DOHH2 (cell line): ENCODE results near the gene MACF1.

Source experiments
- H3F3A ChIP-seq: fragments of 200-600 bp; sonication (generic), shearing (Covaris generic); 2 replicates; pipeline ENCODE4 v1.6.0; 2016; ENCODE audit warnings: antibody characterized with exemption, mild to moderate bottlenecking; ENCODE audit not compliant: control insufficient read depth, insufficient read depth
- H3K27ac ChIP-seq: fragments of 200-600 bp; sonication (generic); 2 replicates; pipeline ENCODE4 v1.5.1; 2014; ENCODE audit warnings: low read depth, mild to moderate bottlenecking, low read length, moderate library complexity
- H3K27me3 ChIP-seq: fragments of 200-600 bp; sonication (generic); 2 replicates; pipeline ENCODE4 v1.6.1; 2014; ENCODE audit warnings: mild to moderate bottlenecking, low read length, mixed read lengths; ENCODE audit not compliant: control insufficient read depth
- H3K36me3 ChIP-seq: fragments of 200-600 bp; sonication (generic); 2 replicates; pipeline ENCODE4 v1.6.1; 2014; ENCODE audit warnings: mild to moderate bottlenecking, low read length, moderate library complexity, mixed read lengths; ENCODE audit not compliant: control insufficient read depth
- H3K4me1 ChIP-seq: fragments of 200-600 bp; sonication (generic); 2 replicates; pipeline ENCODE4 v1.6.1; 2014; ENCODE audit warnings: mild to moderate bottlenecking, low read length, mixed read lengths; ENCODE audit not compliant: control insufficient read depth
- H3K4me2 ChIP-seq: fragments of 200-600 bp; sonication (generic); 2 replicates; pipeline ENCODE4 v1.6.0; 2014; ENCODE audit warnings: mild to moderate bottlenecking, low read length, moderate library complexity
- H3K4me3 ChIP-seq: fragments of 200-600 bp; sonication (generic); 2 replicates; pipeline ENCODE4 v1.5.1; 2014; ENCODE audit warnings: mild to moderate bottlenecking, low read length, mixed read lengths
- H3K79me2 ChIP-seq: fragments of 200-600 bp; sonication (generic); 2 replicates; pipeline ENCODE4 v1.6.1; 2014; ENCODE audit warnings: mild to moderate bottlenecking, low read length, mixed read lengths; ENCODE audit not compliant: control insufficient read depth
- H3K9me2 ChIP-seq: fragments of 200-600 bp; sonication (generic); replicated peaks from 2 replicates; pipeline ENCODE4 v1.6.1; 2014; ENCODE audit warnings: mild to moderate bottlenecking, low read length, mixed read lengths; ENCODE audit not compliant: control insufficient read depth
- H3K9me3 ChIP-seq: fragments of 200-600 bp; sonication (generic); 2 replicates; pipeline ENCODE4 v1.6.1; 2014; ENCODE audit warnings: antibody characterized with exemption, low read length, mixed read lengths; ENCODE audit not compliant: control insufficient read depth, insufficient read depth
- H4K20me1 ChIP-seq: fragments of 200-600 bp; sonication (generic); 2 replicates; pipeline ENCODE4 v1.6.0; 2014; ENCODE audit warnings: low read depth, mild to moderate bottlenecking, antibody characterized with exemption, low read length, moderate library complexity; ENCODE audit not compliant: control insufficient read depth, insufficient read depth
- CTCF ChIP-seq: fragments of 200-600 bp; sonication (generic); IDR thresholded peaks from one replicate; pipeline ENCODE4 v1.5.1; 2014; ENCODE audit warnings: antibody characterized with exemption, mild to moderate bottlenecking, low read depth, low read length; ENCODE audit not compliant: poor library complexity, severe bottlenecking
- EZH2phosphoT487 ChIP-seq: fragments of 200-600 bp; sonication (generic); IDR thresholded peaks from 2 replicates; pipeline ENCODE4 v1.6.1; 2017; ENCODE audit warnings: borderline replicate concordance, mild to moderate bottlenecking, antibody characterized with exemption, low read length, moderate library complexity, mixed read lengths

The MACF1 gene

GRCh38 chr1:39187275-39188046 is 17.0 kb upstream of the MACF1 start:
- Histone ChIP-seq H3K4me3 (no peak overlapping the region), H3K9me3 (no peaks in the 10 kb centered on the region), H3F3A (no peaks in the 10 kb centered on the region; the same call in 1 of the 2 replicates), H3K4me1 (peaks cover 12% of the 10 kb centered on the region), H3K79me2 (no peaks in the 10 kb centered on the region), H3K36me3 (no peaks in the 10 kb centered on the region), H3K9me2 (no peaks in the 10 kb centered on the region), H4K20me1 (no peaks in the 10 kb centered on the region), H3K4me2 (no peak overlapping the region), H3K27ac (no peak overlapping the region), H3K27me3 (no peaks in the 10 kb centered on the region; the same call in 1 of the 2 replicates)
- TF ChIP-seq CTCF (no peak), EZH2phosphoT487 (no peak)

DNA sequence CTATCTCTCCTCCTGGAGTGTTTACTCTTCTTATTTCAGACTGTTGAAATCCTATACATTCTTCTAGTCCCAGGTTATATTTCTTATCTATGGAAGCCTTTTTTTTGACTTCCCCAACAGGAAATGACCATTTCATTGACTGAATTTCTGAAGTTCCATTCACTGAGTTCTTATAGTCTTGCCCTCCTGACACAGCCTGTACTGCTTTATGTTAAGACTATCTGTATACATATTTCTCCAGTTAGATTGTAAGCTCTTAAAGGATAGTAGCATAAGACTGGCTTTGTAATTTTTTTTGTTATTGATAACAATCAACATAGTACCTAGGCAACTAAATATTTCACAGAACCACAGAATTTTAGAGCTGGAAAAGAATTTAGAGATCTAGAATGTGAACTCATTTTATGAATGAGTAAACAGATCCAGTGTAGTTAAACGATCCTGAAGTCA is 14.9 kb upstream of the MACF1 start:
- no peak overlapping the region for H3K4me3 ChIP-seq
- no peaks in the 10 kb centered on the region for H3K9me2 ChIP-seq
- H3K36me3 ChIP-seq: no peaks in the 10 kb centered on the region
- TF ChIP-seq CTCF (no peak), EZH2phosphoT487 (no peak)
- no peaks in the 10 kb centered on the region for H3K9me3 ChIP-seq
- no peak overlapping the region for H3K27ac ChIP-seq
- no peak overlapping the region for H3K4me2 ChIP-seq
- no peaks in the 10 kb centered on the region; the same call in 1 of the 2 replicates for H3K27me3 ChIP-seq
- peaks cover 5% of the 10 kb centered on the region; the same call in 1 of the 2 replicates for H3F3A ChIP-seq
- H3K79me2 ChIP-seq: no peaks in the 10 kb centered on the region
- H4K20me1 ChIP-seq: no peaks in the 10 kb centered on the region
- H3K4me1 ChIP-seq: peaks cover 15% of the 10 kb centered on the region

- peaks cover 5% of the 10 kb centered on the region; the same call in 1 of the 2 replicates for H3F3A ChIP-seq
- no peaks in the 10 kb centered on the region for H3K9me3 ChIP-seq
- H4K20me1 ChIP-seq: no peaks in the 10 kb centered on the region
- H3K79me2 ChIP-seq: no peaks in the 10 kb centered on the region
- peaks cover 20% of the 10 kb centered on the region for H3K4me1 ChIP-seq
- no peaks in the 10 kb centered on the region; the same call in 1 of the 2 replicates for H3K27me3 ChIP-seq
- no peak overlapping the region for H3K4me3 ChIP-seq
- H3K4me2 ChIP-seq: no peak overlapping the region
- TF ChIP-seq EZH2phosphoT487 (no peak), CTCF (no peak)
- H3K27ac ChIP-seq: no peak overlapping the region
- no peaks in the 10 kb centered on the region for H3K36me3 ChIP-seq
- no peaks in the 10 kb centered on the region for H3K9me2 ChIP-seq
Observed at GRCh38 chr1:39190096-39190495, 14.4 kb upstream of the MACF1 start.
